Subcutaneous abdominal adipose tissue (tissue), 5 donors: Measurements from ENCODE around the gene PLPPR5.

Experiments used
- H3K27ac ChIP-seq: one replicate; pipeline ENCODE4 v1.7.0; 2013; ENCODE audit warnings: low read depth, mild to moderate bottlenecking, inconsistent platforms, low read length, moderate library complexity
- H3K27me3 ChIP-seq, 5 donors: one replicate each; pipeline ENCODE4 v1.7.0; 2013; ENCODE audit warnings: low read length in 5 of 5, inconsistent platforms in 1 of 5; ENCODE audit not compliant: control insufficient read depth in 5 of 5, insufficient read depth in 4 of 5
- H3K36me3 ChIP-seq, 5 donors: one replicate each; pipeline ENCODE4 v1.7.0; 2013; ENCODE audit warnings: low read length in 5 of 5; ENCODE audit not compliant: control insufficient read depth in 5 of 5, insufficient read depth in 5 of 5
- H3K4me1 ChIP-seq, 5 donors: one replicate each; pipeline ENCODE4 v1.7.0; 2013; ENCODE audit warnings: low read length in 5 of 5, mild to moderate bottlenecking in 3 of 5, moderate library complexity in 1 of 5; ENCODE audit not compliant: control insufficient read depth in 5 of 5, insufficient read depth in 5 of 5
- H3K4me3 ChIP-seq, 5 donors: one replicate each; pipeline ENCODE4 v1.7.0; 2013; ENCODE audit warnings: low read length in 5 of 5, low read depth in 1 of 5
- H3K9ac ChIP-seq, 5 donors: one replicate each; pipeline ENCODE4 v1.7.0; 2013; ENCODE audit warnings: low read length in 5 of 5, mild to moderate bottlenecking in 4 of 5, moderate library complexity in 3 of 5
- H3K9me3 ChIP-seq, 5 donors: one replicate each; pipeline ENCODE4 v1.7.0; 2013; ENCODE audit warnings: low read length in 5 of 5; ENCODE audit not compliant: control insufficient read depth in 5 of 5
- donor health status: healthy.
- donor health status: healthy.
- donor health status: healthy.
- donor health status: healthy.
- donor health status: healthy.

PLPPR5 gene

GRCh38 chr1:98975113-98975512, 29.5 kb downstream of the PLPPR5 start:
- Histone ChIP-seq H3K9me3 (no peaks in the 10 kb centered on the region), H3K4me3 (no peak overlapping the region), H3K9ac (no peak overlapping the region), H3K27me3 (no peaks in the 10 kb centered on the region), H3K4me1 (peaks cover 0 to 2% (median 0%) of the 10 kb centered on the region in 5 donors), H3K27ac (no peak overlapping the region), H3K36me3 (no peaks in the 10 kb centered on the region)

- Histone ChIP-seq H3K4me3 (no peak overlapping the region), H3K27ac (no peak overlapping the region), H3K27me3 (no peaks in the 10 kb centered on the region), H3K4me1 (peaks cover 0 to 9% (median 0%) of the 10 kb centered on the region in 5 donors), H3K9ac (no peak overlapping the region), H3K9me3 (no peaks in the 10 kb centered on the region), H3K36me3 (no peaks in the 10 kb centered on the region)
These were observed 34.7 kb downstream of the PLPPR5 start for GRCh38 chr1:98969798-98970490.

DNA sequence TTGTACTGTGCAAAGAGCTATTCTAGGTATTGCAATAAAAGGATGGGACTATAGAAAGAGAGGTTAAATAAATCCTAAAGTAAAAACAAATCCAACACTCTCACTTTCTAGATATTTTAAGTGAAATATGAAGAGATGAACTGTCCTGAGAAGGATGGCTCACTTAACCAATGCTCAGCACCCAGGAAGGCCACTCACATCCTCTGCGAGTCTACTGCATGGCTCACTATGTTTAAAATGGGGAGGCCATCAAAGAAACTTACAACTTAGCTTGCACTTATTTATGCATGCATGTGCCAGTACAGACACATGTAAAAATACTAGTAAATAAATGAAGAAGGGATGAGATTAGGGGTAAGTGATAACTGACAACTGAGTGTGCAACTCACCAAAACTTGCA, 37.5 kb downstream of the PLPPR5 start:
- no peaks in the 10 kb centered on the region for H3K9me3 ChIP-seq

DNA sequence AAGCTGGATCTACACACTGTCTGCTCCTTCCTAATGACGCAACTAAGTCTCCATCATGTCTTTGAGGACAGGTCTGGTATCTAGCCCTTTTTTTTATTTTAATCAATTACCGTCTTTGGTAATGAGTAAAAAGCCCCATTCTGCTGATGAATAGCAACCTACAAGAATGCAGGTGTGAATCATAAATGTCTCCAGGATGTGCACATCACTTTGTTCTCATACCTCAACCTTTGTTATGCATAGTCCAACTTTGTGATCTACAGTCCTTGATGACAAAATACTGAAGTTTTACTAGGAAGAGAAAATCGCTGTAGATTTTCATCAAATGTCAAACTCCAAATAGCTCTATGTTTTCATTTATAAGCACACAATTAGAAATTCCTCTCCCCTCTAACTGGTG, 39.3 kb downstream of the PLPPR5 start:
- no peak overlapping the region for H3K4me3 ChIP-seq
- no peaks in the 10 kb centered on the region for H3K9me3 ChIP-seq

More for the DNA sequence above, 37.5 kb downstream of the PLPPR5 start:
- H3K36me3 ChIP-seq = no peaks in the 10 kb centered on the region
- H3K27me3 ChIP-seq = no peaks in the 10 kb centered on the region
- no peak overlapping the region for H3K4me3 ChIP-seq
- peaks cover 0 to 9% (median 0%) of the 10 kb centered on the region in 5 donors for H3K4me1 ChIP-seq
- no peak overlapping the region for H3K27ac ChIP-seq
- no peak overlapping the region for H3K9ac ChIP-seq

GRCh38 chr1:98964198-98964597, 40.5 kb downstream of the PLPPR5 start:
- H3K9ac ChIP-seq = no peak overlapping the region
- no peaks in the 10 kb centered on the region for H3K36me3 ChIP-seq
- H3K27ac ChIP-seq = no peak overlapping the region
- H3K4me3 ChIP-seq = no peak overlapping the region
- no peaks in the 10 kb centered on the region for H3K9me3 ChIP-seq
- H3K4me1 ChIP-seq = no peaks in the 10 kb centered on the region
- H3K27me3 ChIP-seq = no peaks in the 10 kb centered on the region

More for the DNA sequence above, 39.3 kb downstream of the PLPPR5 start:
- H3K4me1 ChIP-seq = peaks cover 0 to 9% (median 0%) of the 10 kb centered on the region in 5 donors
- H3K27ac ChIP-seq = no peak overlapping the region
- no peak overlapping the region for H3K9ac ChIP-seq
- no peaks in the 10 kb centered on the region for H3K36me3 ChIP-seq
- H3K27me3 ChIP-seq = no peaks in the 10 kb centered on the region

- Histone ChIP-seq H3K36me3 (no peaks in the 10 kb centered on the region), H3K9ac (no peak overlapping the region), H3K27me3 (no peaks in the 10 kb centered on the region), H3K9me3 (no peaks in the 10 kb centered on the region), H3K4me3 (no peak overlapping the region), H3K27ac (no peak overlapping the region), H3K4me1 (no peaks in the 10 kb centered on the region)
These were observed 41.5 kb downstream of the PLPPR5 start for GRCh38 chr1:98963064-98963758.

DNA sequence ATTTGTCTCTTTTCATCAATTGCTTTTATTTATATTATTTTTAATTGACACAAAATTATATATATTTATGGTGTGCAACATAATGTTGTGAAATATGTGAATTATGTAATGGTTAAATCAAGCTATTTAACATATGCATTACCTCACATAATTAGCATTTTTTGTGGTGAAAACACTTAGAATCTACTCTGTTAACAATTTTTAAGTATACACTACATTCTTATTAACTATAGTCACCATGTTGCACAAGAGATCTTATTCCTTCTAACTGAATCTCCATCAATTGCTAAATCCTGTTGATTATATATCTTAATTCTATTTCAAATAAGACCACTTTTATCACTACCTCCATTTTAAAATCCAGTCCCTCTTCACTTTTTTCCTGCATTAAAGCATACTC, 42.5 kb downstream of the PLPPR5 start:
- Histone ChIP-seq H3K36me3 (no peaks in the 10 kb centered on the region), H3K27ac (no peak overlapping the region), H3K4me1 (no peaks in the 10 kb centered on the region), H3K27me3 (no peaks in the 10 kb centered on the region), H3K4me3 (no peak overlapping the region), H3K9me3 (no peaks in the 10 kb centered on the region), H3K9ac (no peak overlapping the region)

- Histone ChIP-seq H3K4me3 (no peak overlapping the region), H3K27ac (no peak overlapping the region), H3K27me3 (no peaks in the 10 kb centered on the region), H3K36me3 (no peaks in the 10 kb centered on the region), H3K9ac (no peak overlapping the region), H3K4me1 (no peaks in the 10 kb centered on the region), H3K9me3 (no peaks in the 10 kb centered on the region)
These were observed 55.0 kb downstream of the PLPPR5 start for GRCh38 chr1:98949621-98950020.

- H3K27me3 ChIP-seq = no peaks in the 10 kb centered on the region
- H3K4me3 ChIP-seq = no peak overlapping the region
- no peaks in the 10 kb centered on the region for H3K4me1 ChIP-seq
- no peak overlapping the region for H3K27ac ChIP-seq
- H3K9me3 ChIP-seq = no peaks in the 10 kb centered on the region
- no peak overlapping the region for H3K9ac ChIP-seq
- H3K36me3 ChIP-seq = no peaks in the 10 kb centered on the region
These were observed 55.5 kb downstream of the PLPPR5 start for GRCh38 chr1:98949166-98949565.

DNA sequence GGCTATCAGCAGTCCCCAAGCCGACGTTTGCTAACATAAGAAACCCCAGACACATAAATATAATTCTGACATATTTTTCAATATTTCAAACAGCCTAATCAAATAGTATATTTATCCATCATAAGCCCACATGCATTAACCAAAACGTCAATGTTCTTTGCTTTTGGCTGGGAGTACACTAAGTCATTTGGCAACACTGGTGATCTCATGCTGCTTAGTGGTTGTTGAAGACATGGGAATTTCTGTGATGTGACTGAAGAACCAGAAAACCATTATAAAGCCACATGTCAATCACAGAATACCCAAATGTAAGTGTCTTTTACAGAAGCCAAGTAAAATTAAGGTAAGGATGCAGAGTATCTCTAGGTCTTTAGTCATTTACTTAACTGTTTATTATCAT, 57.6 kb downstream of the PLPPR5 start:
- H3K9me3 ChIP-seq = no peaks in the 10 kb centered on the region
- H3K4me1 ChIP-seq = no peaks in the 10 kb centered on the region
- H3K9ac ChIP-seq = no peak overlapping the region
- no peak overlapping the region for H3K27ac ChIP-seq
- no peaks in the 10 kb centered on the region for H3K36me3 ChIP-seq
- H3K4me3 ChIP-seq = no peak overlapping the region
- H3K27me3 ChIP-seq = no peaks in the 10 kb centered on the region
